Immature natural killer cell (primary cell): Measurements from ENCODE around the gene RPS6KA2. TPM values are rescaled to one million over a fixed set of nuclear protein-coding genes. Genes with fewer than 3 reads are reported as not detected.
A peak's percentile ranks its signal among the peaks of the same experiment; 100 is the strongest.

ENCODE experiments used
- DNase-seq, 3 donors: peaks; one replicate each; pipeline ENCODE4 v3.0.0; 2022; ENCODE audit warnings: mixed read lengths in 1 of 3
- H3K27ac Mint-ChIP-seq, 6 donors: one replicate each; pipeline ENCODE4 v1.8.0; 2020; ENCODE audit warnings: mixed read lengths in 6 of 6, mild to moderate bottlenecking in 5 of 6, inconsistent platforms in 4 of 6, moderate library complexity in 3 of 6
- H3K27me3 Mint-ChIP-seq, 3 donors: one replicate each; pipeline ENCODE4 v1.8.0; 2020 to 2021; ENCODE audit warnings: low read depth in 3 of 3, mild to moderate bottlenecking in 3 of 3, mixed read lengths in 3 of 3, moderate library complexity in 3 of 3, inconsistent platforms in 1 of 3
- H3K36me3 Mint-ChIP-seq, 3 donors: one replicate each; pipeline ENCODE4 v1.8.0; 2020; ENCODE audit warnings: mixed read lengths in 3 of 3, inconsistent platforms in 2 of 3, mild to moderate bottlenecking in 2 of 3
- H3K4me1 Mint-ChIP-seq, 2 donors: one replicate each; pipeline ENCODE4 v1.8.0; 2020; ENCODE audit warnings: inconsistent platforms in 2 of 2, mild to moderate bottlenecking in 2 of 2, mixed read lengths in 2 of 2, moderate library complexity in 1 of 2
- H3K4me3 Mint-ChIP-seq, 5 donors: one replicate each; pipeline ENCODE4 v1.8.0; 2020; ENCODE audit warnings: mild to moderate bottlenecking in 5 of 5, mixed read lengths in 5 of 5, inconsistent platforms in 3 of 5, moderate library complexity in 3 of 5
- H3K9me3 Mint-ChIP-seq, 6 donors: one replicate each; pipeline ENCODE4 v1.8.0; 2020; ENCODE audit warnings: mild to moderate bottlenecking in 6 of 6, mixed read lengths in 6 of 6, inconsistent platforms in 4 of 6, moderate library complexity in 3 of 6
- polyA plus RNA-seq, 3 donors: library from polyadenylated mRNA; unstranded; fragments of 300-500 nt; fragmentation: Illumina TruSeq; gene quantifications; one replicate each; pipeline ENCODE4 v1.2.3, GENCODE V29; 2021

Gene RPS6KA2
- polyA plus RNA-seq, 3 donors from 2014 or later, result 2.5 to 5.3 (median 3.4) TPM

DNA sequence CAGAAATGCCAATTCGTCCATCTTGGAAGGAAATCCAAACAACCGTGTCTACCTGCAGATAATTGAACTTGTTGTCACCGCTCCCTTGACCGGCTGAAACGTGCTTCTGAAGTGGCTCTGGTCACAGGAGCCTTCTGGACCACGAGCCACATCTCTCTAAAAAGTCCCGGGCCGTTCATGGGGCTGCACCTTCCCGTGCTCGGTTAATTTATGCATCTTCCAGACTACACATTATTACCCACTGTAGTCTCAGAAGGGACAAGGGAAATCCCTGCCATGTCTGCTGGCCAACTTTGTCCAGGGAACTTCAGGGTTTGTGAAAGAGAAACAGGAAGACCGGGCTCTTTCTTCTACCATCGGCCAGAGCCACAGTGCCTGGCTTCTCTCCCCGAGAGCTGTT lies 180.9 kb downstream of the RPS6KA2 start:
- peaks cover 2 to 11% (median 8%) of the 10 kb centered on the region in 3 donors for H3K27me3 Mint-ChIP-seq

DNA sequence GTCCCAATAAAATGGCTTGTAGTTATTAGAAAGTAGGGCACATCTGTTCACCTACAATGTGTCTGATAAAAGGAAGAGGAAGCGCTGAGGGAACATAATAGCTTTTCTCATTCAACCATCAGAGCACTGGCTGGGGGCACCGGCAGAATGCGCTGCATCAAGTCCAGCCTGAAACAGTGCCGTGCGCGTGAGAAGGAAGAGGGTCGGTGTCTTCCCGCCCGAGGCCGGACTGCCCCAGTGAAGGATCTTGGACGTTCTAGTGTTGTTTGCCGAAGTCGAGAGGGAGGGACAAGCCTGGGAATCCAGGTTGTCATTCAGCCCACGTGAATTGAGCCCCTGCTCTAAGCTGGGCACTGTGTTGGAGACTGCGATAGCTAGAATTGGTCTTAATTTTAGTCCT lies 182.6 kb downstream of the RPS6KA2 start:
- no peak overlapping the region for H3K27ac Mint-ChIP-seq
- DNase-seq, result no peak
- peaks cover 0 to 1% (median 0%) of the 10 kb centered on the region in 6 donors for H3K9me3 Mint-ChIP-seq
- H3K4me3 Mint-ChIP-seq, result no peak overlapping the region
- peaks cover 0 to 4% (median 4%) of the 10 kb centered on the region in 3 donors for H3K36me3 Mint-ChIP-seq
- peaks cover 7 to 8% of the 10 kb centered on the region in 2 donors for H3K4me1 Mint-ChIP-seq
- H3K27me3 Mint-ChIP-seq, result peaks cover 11 to 21% (median 20%) of the 10 kb centered on the region in 3 donors

More for the DNA sequence above, 180.9 kb downstream of the RPS6KA2 start:
- peaks cover 0 to 4% (median 2%) of the 10 kb centered on the region in 3 donors for H3K36me3 Mint-ChIP-seq
- no peak for DNase-seq
- no peak overlapping the region for H3K4me3 Mint-ChIP-seq
- H3K9me3 Mint-ChIP-seq, result peaks cover 0 to 1% (median 0%) of the 10 kb centered on the region in 6 donors
- H3K4me1 Mint-ChIP-seq, result no peaks in the 10 kb centered on the region
- no peak overlapping the region for H3K27ac Mint-ChIP-seq

DNA sequence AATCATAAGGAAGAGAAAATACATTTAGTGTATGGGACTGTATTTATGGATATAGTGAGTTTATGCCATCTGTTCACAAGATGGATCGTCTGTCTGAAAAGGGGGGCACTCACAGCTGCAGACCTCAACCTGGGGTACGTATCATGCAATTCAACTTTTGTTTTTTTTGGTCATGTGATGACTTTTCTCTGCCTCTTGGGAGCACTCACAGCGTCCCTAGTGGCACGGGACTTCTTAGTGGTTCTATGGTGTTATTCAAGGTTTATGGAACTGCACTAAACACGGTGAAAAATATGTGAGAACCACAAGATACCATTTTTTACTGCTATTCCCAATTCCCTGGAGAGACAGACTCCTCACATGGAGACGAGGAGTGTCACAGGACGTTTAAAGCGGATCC lies 183.9 kb downstream of the RPS6KA2 start:
- H3K9me3 Mint-ChIP-seq, result peaks cover 0 to 1% (median 0%) of the 10 kb centered on the region in 6 donors
- no peak for DNase-seq
- no peak overlapping the region for H3K4me3 Mint-ChIP-seq
- peaks cover 0 to 5% (median 4%) of the 10 kb centered on the region in 3 donors for H3K36me3 Mint-ChIP-seq
- no peak overlapping the region for H3K27ac Mint-ChIP-seq
- H3K4me1 Mint-ChIP-seq, result peaks cover 10 to 12% of the 10 kb centered on the region in 2 donors
- H3K27me3 Mint-ChIP-seq, result peaks cover 13 to 27% (median 21%) of the 10 kb centered on the region in 3 donors

DNA sequence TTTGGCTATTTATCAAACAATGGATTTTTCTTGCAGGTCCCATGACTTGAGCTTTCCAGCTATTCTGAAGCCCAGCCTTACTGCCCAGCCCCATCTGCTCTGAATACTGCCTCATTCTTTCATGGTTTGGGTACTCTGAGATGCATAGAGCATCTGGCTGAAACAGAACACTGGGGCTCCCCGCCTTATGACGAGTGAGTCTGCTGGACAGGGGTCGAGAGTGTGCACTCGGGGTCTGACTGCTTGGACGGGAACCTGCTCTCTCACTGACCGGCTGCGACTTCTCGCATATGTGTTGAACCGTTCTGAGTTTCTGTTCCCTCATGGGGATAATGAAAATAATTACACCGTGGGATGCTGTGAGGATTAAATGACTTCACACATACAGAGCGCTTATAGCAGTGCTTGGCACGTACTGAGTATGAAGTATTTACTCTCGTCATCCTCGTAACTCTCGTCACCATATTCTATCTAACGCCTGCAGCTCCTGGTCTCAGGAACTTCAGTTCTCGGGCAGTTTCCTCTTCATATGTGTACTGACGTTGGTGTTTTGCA lies 184.8 kb downstream of the RPS6KA2 start:
- Mint-ChIP-seq H3K27me3 (peaks cover 13 to 27% (median 23%) of the 10 kb centered on the region in 3 donors), H3K36me3 (peaks cover 0 to 7% (median 0%) of the 10 kb centered on the region in 3 donors), H3K4me3 (no peak overlapping the region), H3K9me3 (peaks cover 0 to 1% (median 0%) of the 10 kb centered on the region in 6 donors), H3K4me1 (peaks cover 12 to 19% of the 10 kb centered on the region in 2 donors), H3K27ac (no peak overlapping the region)
- DNase-seq, result no peak

DNA sequence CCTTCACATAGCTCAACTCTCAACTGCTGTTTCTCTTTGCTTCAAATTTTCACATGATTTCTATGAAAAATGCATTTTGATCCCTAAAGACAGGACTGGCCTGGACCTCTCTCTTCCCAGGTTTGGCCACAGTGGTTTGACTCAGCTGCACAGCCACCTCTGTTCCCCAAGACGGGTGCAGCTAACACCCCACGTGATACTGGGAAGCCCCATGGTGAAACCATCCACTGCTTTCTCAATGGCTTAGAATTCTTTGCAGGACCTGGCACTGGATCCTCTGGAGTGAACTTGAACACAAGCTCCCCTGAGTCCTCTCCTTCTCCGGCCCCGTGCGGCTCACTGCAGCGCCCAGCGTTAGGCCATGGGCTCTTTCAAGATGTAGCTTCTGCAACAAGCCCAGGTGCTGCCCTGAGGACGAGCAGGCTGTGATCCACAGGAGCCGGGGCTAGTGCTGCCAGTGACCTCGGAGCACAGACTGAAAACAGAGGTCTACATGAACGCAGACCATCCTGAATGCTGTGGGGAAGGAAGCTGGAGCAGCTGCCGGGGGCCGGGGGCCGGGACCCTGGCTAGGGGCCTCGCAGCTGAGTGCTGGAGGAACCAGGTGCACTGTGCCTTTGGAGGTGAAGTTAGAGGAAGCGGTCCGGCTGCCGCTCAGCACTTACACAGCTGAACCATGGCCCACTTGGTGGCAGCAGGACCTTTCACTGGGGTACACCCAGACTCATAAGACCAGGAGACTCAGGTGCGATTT lies 185.5 kb downstream of the RPS6KA2 start:
- H3K27ac Mint-ChIP-seq, result no peak overlapping the region
- H3K4me3 Mint-ChIP-seq, result no peak overlapping the region
- peaks cover 17 to 26% of the 10 kb centered on the region in 2 donors for H3K4me1 Mint-ChIP-seq
- no peak for DNase-seq
- H3K27me3 Mint-ChIP-seq, result peaks cover 13 to 27% (median 23%) of the 10 kb centered on the region in 3 donors
- H3K36me3 Mint-ChIP-seq, result peaks cover 0 to 7% (median 0%) of the 10 kb centered on the region in 3 donors
- H3K9me3 Mint-ChIP-seq, result peaks cover 0 to 1% (median 0%) of the 10 kb centered on the region in 6 donors

DNA sequence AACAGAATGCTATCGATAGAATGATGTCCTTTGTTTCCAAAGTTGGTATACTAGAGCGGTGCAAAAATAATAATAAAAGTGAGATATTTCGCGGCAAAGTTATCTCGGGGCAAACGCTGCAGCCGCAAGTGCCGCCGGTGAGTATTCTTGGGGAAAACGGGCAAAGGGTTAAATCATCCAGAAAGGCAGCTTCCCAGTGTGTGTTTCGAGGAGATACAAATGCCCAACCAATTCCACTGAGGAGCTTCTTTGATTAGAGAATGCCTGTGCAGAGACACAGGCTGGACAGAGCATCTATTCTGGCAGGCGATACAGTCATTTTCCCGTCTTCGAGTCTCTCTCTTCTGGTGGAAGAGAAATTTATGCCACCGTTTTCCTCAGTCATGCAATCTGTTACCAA lies 186.3 kb downstream of the RPS6KA2 start:
- DNase-seq, result no peak
- Mint-ChIP-seq H3K27ac (no peak overlapping the region), H3K27me3 (peaks cover 13 to 31% (median 26%) of the 10 kb centered on the region in 3 donors), H3K4me3 (no peak overlapping the region), H3K36me3 (peaks cover 0 to 7% (median 0%) of the 10 kb centered on the region in 3 donors), H3K9me3 (no peaks in the 10 kb centered on the region), H3K4me1 (peaks cover 24 to 34% of the 10 kb centered on the region in 2 donors)

DNA sequence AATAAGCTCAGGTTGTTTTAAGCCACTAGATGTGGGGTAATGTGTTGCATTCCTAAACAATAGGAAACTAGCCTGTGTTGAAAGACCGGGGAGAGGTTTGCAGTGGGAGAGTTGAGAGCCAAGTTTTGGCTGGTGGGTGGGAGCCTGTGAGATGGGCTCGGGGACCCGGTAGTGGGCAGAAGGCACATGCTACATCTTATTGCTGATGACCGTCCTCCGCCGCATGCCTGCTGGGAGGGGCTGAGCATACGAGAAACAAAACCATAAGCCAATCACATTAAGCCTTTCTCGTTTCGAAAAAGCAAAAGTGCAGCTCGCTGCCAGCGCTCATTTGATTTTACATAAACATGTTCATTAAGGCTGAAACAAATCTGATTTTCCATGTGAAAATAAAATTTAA lies 186.9 kb downstream of the RPS6KA2 start:
- Mint-ChIP-seq H3K4me1 (peaks cover 30 to 40% of the 10 kb centered on the region in 2 donors), H3K36me3 (peaks cover 0 to 7% (median 0%) of the 10 kb centered on the region in 3 donors), H3K4me3 (peak overlapping the region in 2 of 5 donors; percentile 12 to 30), H3K9me3 (no peaks in the 10 kb centered on the region), H3K27ac (peak overlapping the region in 1 of 6 donors; percentile 55), H3K27me3 (peaks cover 13 to 33% (median 30%) of the 10 kb centered on the region in 3 donors)
- DNase-seq, result no peak

DNA sequence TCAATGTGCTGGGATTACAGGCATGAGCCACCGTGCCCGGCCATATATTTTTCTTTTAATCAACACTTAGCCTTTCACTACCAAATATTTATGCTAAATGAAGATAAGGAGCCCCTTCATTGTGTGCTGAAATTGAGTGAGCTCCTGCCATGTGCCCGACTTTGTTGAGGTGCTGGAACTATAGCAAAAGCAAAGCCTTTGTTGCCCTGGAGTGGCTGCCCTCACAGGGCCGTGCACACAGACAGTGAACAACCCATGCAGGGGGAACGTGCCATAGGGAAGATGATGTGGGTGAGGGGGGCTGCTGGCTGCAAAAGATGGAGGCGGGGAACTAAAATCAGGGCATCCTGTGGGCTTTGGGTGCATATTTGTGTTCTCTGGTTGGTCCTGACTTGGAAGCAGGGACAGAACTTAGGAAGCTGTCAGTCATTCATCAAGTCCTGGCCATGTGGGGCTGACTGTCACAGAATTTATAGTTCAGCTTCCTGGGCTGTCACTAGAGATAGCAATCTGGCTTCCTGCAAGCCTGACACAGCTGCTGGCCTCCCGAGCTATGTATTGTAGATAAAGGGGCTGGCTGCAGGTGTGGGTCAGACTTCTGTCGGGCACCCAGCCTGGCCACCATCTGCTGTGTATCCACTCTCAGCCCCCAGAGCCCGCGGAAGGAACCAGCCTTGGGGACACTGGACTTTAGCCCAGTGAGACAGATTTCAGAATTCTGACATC lies 187.5 kb downstream of the RPS6KA2 start:
- H3K36me3 Mint-ChIP-seq, result peaks cover 0 to 7% (median 0%) of the 10 kb centered on the region in 3 donors
- peak overlapping the region in 1 of 6 donors; percentile 1 for H3K27ac Mint-ChIP-seq
- H3K4me1 Mint-ChIP-seq, result peaks cover 30 to 40% of the 10 kb centered on the region in 2 donors
- no peaks in the 10 kb centered on the region for H3K9me3 Mint-ChIP-seq
- peak overlapping the region in 2 of 5 donors; percentile 12 to 30 for H3K4me3 Mint-ChIP-seq
- no peak for DNase-seq
- H3K27me3 Mint-ChIP-seq, result peaks cover 13 to 33% (median 30%) of the 10 kb centered on the region in 3 donors

DNA sequence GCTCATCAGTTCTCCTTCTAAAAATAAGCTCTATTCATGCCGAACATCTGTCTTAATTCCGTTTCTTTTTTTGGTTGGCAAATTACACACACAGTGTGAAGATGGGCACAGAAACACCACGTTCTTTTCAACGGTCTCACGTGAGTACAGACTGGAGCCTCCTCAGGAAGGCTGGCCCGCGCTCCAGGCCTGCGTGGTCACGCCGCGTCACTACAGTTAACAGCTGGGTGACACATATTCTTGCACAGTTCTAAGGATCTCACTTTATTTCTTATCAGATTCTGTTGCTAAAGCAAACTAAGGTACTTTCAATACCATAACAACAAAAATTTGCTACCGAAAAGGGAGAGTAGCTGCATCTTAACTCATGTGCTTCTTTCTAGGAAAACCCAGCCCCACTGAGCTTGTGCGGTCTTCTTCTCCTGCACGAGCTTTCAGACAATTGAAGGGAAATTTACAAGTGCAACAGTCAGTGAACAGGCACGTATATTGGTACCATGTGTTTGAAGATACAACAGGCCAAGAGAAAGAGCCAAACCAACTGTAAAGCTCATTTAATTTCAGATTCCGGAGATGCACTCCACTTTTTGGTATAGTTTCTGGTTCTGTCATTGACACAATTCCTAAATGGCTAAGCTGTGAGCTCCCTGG lies 188.7 kb downstream of the RPS6KA2 start:
- H3K4me1 Mint-ChIP-seq, result peaks cover 30 to 40% of the 10 kb centered on the region in 2 donors
- peaks cover 13 to 33% (median 30%) of the 10 kb centered on the region in 3 donors for H3K27me3 Mint-ChIP-seq
- H3K9me3 Mint-ChIP-seq, result no peaks in the 10 kb centered on the region
- DNase-seq, result peak in 1 of 3 donors; percentile 16
- peak overlapping the region in 1 of 6 donors; percentile 77 for H3K27ac Mint-ChIP-seq
- peaks cover 0 to 7% (median 0%) of the 10 kb centered on the region in 3 donors for H3K36me3 Mint-ChIP-seq
- H3K4me3 Mint-ChIP-seq, result no peak overlapping the region

DNA sequence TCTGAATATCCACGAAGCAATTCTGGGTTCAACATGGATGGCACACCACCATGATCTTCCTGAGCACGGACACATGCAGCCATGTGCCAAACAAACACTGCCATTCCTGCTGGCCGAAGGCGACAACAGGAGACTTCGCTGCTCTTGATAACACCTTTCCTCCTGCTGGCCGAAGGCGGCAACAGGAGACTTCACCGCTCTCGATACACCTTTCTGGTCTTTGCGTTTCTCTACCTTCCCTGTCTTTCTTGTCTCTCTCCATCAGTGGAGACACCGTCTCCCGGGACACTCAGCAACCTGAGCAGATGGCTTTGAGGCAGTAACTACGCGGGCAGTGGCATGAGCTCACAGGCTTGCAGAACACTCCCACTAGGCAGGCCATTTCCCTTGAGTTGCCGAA lies 189.4 kb downstream of the RPS6KA2 start:
- peaks cover 30 to 40% of the 10 kb centered on the region in 2 donors for H3K4me1 Mint-ChIP-seq
- no peaks in the 10 kb centered on the region for H3K9me3 Mint-ChIP-seq
- no peak for DNase-seq
- H3K27me3 Mint-ChIP-seq, result peaks cover 13 to 33% (median 26%) of the 10 kb centered on the region in 3 donors
- peak overlapping the region in 1 of 5 donors; percentile 8 for H3K4me3 Mint-ChIP-seq
- H3K27ac Mint-ChIP-seq, result no peak overlapping the region
- peaks cover 0 to 7% (median 0%) of the 10 kb centered on the region in 3 donors for H3K36me3 Mint-ChIP-seq

DNA sequence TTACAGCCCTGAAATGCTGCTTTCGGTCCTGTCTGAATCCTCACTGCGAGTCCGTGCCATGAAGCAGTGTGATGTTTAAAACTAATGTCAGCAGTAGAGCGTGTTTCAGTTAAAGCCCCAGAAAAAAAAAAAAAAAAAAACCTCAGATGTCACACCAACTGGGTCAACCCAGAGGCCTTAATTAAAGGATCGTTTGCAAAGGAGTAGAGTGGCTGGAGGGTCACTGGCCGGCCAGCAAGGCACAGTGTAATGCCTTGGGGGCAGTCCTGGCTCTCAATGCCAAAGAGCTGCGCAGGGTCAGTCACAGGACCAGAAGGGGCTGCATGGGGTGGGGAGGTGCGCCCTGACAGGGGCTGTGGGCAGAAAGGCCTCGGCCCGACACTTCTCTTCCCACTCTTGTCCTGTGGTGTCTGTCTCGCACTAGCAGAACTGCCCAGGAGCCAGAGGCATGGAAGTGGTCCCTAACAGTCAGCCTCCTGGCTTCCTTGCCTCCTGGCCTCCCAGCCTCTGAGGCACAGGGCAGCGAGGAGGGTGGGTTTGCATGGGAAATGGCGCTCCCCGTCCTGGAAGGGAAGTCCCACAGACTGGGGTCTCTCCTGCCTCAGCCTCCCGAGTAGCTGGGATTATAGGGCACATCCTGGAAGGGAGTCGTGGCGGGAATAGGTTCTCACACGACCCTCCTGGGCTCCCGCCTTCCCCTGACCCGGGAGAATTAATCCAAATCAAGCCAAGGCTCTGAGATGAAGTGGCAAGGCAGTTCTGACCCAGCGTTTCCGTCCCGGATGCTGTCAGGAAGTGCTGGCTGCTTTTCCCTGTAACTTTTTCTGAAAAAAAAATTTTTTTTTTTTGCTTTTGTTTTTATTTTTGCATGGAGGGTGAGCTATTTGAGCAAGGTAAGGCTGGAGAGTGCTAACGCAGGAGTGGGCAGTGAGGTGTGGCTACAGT lies 190.6 kb downstream of the RPS6KA2 start:
- H3K27ac Mint-ChIP-seq, result peak overlapping the region in 2 of 6 donors; percentile 73 to 75
- no peak for DNase-seq
- H3K4me3 Mint-ChIP-seq, result peak overlapping the region in 4 of 5 donors; percentile 26 to 65 (median 54)
- H3K36me3 Mint-ChIP-seq, result peaks cover 0 to 7% (median 0%) of the 10 kb centered on the region in 3 donors
- no peaks in the 10 kb centered on the region for H3K9me3 Mint-ChIP-seq
- H3K4me1 Mint-ChIP-seq, result peaks cover 30 to 40% of the 10 kb centered on the region in 2 donors
- H3K27me3 Mint-ChIP-seq, result peaks cover 15 to 28% (median 21%) of the 10 kb centered on the region in 3 donors

DNA sequence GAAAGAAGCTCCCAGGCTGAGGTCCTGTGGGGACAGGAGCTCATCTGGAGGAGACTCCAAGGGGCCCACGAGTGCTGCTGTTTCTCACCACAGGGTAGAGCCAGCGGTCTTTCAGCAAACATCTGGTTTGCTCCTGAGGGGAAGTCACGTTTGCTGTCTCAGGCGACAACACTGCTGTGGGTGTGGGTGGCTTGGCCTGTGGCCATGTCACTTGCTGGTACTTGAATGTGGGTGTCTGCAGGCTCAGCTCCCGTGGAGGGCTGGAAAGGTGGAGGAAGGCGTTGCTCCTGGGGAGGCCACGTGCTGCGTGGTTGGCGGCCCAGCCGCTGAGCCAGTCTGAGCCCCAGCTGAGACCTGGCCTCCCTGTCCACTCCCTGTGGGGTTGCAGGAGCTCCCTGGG lies 191.5 kb downstream of the RPS6KA2 start:
- peaks cover 0 to 3% (median 0%) of the 10 kb centered on the region in 3 donors for H3K36me3 Mint-ChIP-seq

More for the DNA sequence above, 191.5 kb downstream of the RPS6KA2 start:
- Mint-ChIP-seq H3K27ac (peak overlapping the region in 3 of 6 donors; percentile 55 to 74 (median 73)), H3K27me3 (peaks cover 11 to 21% (median 17%) of the 10 kb centered on the region in 3 donors), H3K4me3 (peak overlapping the region; percentile 5 to 65 (median 54)), H3K9me3 (no peaks in the 10 kb centered on the region), H3K4me1 (peaks cover 30 to 40% of the 10 kb centered on the region in 2 donors)
- peak; percentile 70 to 78 (median 73) for DNase-seq
